ENCODE measurements around the gene ABCG4.
"Not testable (repeated sequence)": the region's sequence is repeated elsewhere in the genome, so short reads cannot be mapped to it uniquely, and the experiment has no call there.

ABCG4 gene

GRCh38 chr11:119149018-119149785 is at the start of gene ABCG4:
Gene ABCG4, plus strand, starts transcription at chr11:119149052. Its CDS starts 914 bp downstream, at chr11:119149966.
- peak; percentile 29 for DNase-seq

- no peak for DNase-seq
Observed at GRCh38 chr11:119099711-119100110, 49.1 kb upstream of the ABCG4 start.

GRCh38 chr11:119100246-119100970 is 48.4 kb upstream of the ABCG4 start:
- DNase-seq = peak; percentile 48

GRCh38 chr11:119100994-119101758 is 47.7 kb upstream of the ABCG4 start:
- DNase-seq = peak; percentile 23

GRCh38 chr11:119101759-119102423 is 47.0 kb upstream of the ABCG4 start, which contains the start of gene DPAGT1:
Gene DPAGT1, minus strand, starts transcription at chr11:119101853. Its CDS starts 198 bp downstream, at chr11:119101655.
- peak; percentile 99 for DNase-seq

- not testable (repeated sequence) for DNase-seq
Observed at GRCh38 chr11:119103161-119103664, 45.6 kb upstream of the ABCG4 start.

- DNase-seq = no peak
Observed at GRCh38 chr11:119103793-119104192, 45.1 kb upstream of the ABCG4 start.

GRCh38 chr11:119106564-119107537 is 42.0 kb upstream of the ABCG4 start, which contains the start of gene C2CD2L:
Gene C2CD2L, plus strand, starts transcription at chr11:119107344. Its CDS starts 398 bp downstream, at chr11:119107742.
- DNase-seq = peak; percentile 94

GRCh38 chr11:119107538-119108145 is 41.2 kb upstream of the ABCG4 start:
- DNase-seq = no peak

GRCh38 chr11:119108146-119108856 is 40.6 kb upstream of the ABCG4 start:
- DNase-seq = peak; percentile 71

GRCh38 chr11:119108857-119109221 is 40.0 kb upstream of the ABCG4 start:
- no peak for DNase-seq

- no peak for DNase-seq
Observed at GRCh38 chr11:119109843-119110242, 39.0 kb upstream of the ABCG4 start.

GRCh38 chr11:119110439-119110838 is 38.4 kb upstream of the ABCG4 start:
- no peak for DNase-seq

GRCh38 chr11:119111361-119111925 is 37.4 kb upstream of the ABCG4 start:
- DNase-seq = no peak

GRCh38 chr11:119112314-119113020 is 36.4 kb upstream of the ABCG4 start:
- DNase-seq = no peak

GRCh38 chr11:119113716-119114115 is 35.1 kb upstream of the ABCG4 start:
- no peak for DNase-seq

- no peak for DNase-seq
Observed at GRCh38 chr11:119114351-119114750, 34.5 kb upstream of the ABCG4 start.

- no peak for DNase-seq
Observed at GRCh38 chr11:119115484-119116234, 33.2 kb upstream of the ABCG4 start.
